ENCODE results near the gene HOXB7. TPM values are rescaled to one million over a fixed set of nuclear protein-coding genes. Genes with fewer than 3 reads are reported as not detected.

HOXB7 gene
- total RNA-seq, 1 donor from 2014 or later = 0.39 TPM

DNA sequence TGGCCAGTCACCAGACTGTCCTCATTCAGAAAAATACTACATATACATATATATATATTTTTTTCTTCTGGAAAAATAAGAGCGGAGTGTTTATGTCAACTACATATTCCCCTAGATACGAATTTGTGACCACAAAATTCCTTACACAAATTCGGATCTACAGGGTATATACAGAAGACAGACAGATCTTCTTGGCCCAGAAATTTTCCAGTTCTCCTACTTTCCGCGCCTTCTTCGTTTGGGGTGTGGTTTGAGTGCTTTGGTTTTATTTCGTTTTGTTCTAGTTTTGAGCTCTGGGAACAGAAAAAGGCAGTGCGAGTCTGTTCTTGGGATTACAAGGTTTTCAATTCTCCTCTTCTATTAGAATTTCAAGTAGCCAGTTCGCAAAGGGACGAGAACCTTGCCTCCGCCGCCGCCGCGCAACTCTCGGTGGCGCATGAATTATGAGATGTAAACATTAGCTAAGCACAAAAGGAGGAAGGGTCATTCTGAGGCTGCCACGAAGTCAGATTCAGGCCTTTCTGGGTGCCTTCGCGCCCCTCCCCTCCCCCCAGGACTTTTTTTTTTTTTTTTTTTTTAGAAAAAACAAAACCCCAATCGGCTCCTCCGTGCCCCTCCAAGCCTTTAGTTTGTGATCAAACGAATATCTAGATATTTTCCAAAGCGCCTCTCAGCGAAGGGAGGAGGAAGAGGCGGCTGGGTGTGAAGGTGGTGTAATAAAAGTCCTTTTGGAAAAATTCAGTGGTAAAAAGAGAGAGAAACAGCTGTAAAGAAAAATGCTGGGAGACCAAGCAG lies 30.9 kb downstream of the HOXB7 start:
- H3K4me3 Mint-ChIP-seq (ENCODE audit: low read depth) = peak overlapping the region; percentile 56
- H3K27ac Mint-ChIP-seq = no peak overlapping the region

GRCh38 chr17:48579471-48579759 lies 31.4 kb downstream of the HOXB7 start:
- DNase-seq (ENCODE audit: low spot score) = no peak
- Mint-ChIP-seq H3K4me3 (ENCODE audit: low read depth) (peak overlapping the region; percentile 85), H3K27me3 (ENCODE audit: low read depth) (peaks cover 50% of the 10 kb centered on the region), H3K36me3 (ENCODE audit: low read depth) (peaks cover 2% of the 10 kb centered on the region), H3K27ac (no peak overlapping the region), H3K4me1 (ENCODE audit: low read depth) (peaks cover 39% of the 10 kb centered on the region), H3K9me3 (no peaks in the 10 kb centered on the region)
- intact Hi-C loops (cut with micrococcal nuclease) = loop anchor here (2.0 kb wide), 1 partner anchor 33 kb away; no protein-coding TSS in a partner anchor

More for the DNA sequence above, 30.9 kb downstream of the HOXB7 start:
- DNase-seq (ENCODE audit: low spot score) = no peak
- H3K4me1 Mint-ChIP-seq (ENCODE audit: low read depth) = peaks cover 41% of the 10 kb centered on the region
- intact Hi-C loops (cut with micrococcal nuclease) = loop anchor here (2.0 kb wide), 1 partner anchor 33 kb away; no protein-coding TSS in a partner anchor
- peaks cover 52% of the 10 kb centered on the region for H3K27me3 Mint-ChIP-seq (ENCODE audit: low read depth)
- no peaks in the 10 kb centered on the region for H3K9me3 Mint-ChIP-seq
- H3K36me3 Mint-ChIP-seq (ENCODE audit: low read depth) = peaks cover 2% of the 10 kb centered on the region

- peaks cover 39% of the 10 kb centered on the region for H3K4me1 Mint-ChIP-seq (ENCODE audit: low read depth)
- no peak for DNase-seq (ENCODE audit: low spot score)
Measured at GRCh38 chr17:48578616-48579470, 32.0 kb downstream of the HOXB7 start.

DNA sequence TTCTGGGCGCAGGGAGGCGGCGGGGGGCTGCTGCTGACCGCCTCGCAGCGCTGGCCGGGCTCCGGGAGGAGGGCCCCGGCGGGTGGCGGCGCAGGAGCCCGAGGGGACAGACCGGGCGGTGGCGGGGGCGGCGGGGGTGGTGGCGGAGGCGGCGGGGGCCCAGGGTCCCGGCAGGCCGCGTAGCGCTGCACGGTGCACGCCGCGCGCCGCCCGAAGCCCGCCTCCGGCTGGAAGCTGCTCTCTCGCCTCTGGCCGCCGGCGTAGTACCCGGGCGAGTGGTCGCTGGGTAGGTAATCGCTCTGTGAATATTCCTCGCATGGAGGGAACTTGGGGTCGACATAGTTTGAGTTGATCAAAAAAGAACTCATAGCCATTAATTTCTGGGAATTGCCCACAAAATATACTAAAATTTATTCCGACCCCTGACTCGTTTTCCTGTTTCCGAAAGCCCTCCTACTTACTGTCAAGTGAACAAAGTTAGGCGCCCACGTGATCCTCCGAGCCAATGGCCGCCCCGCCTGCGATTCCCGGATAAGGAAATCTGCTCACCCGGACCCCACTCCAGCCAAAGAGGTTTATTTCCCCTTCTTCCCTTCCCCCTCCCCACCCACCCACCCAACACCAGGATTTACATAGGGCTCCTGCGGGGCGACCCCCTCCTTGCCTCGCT lies 32.7 kb downstream of the HOXB7 start, which contains the start of gene HOXB4:
HOXB4 (minus strand) TSS at position 405 of the 670 bp plus-strand sequence; CDS start at position 374, 31 bp downstream.
- peaks cover 43% of the 10 kb centered on the region for H3K4me1 Mint-ChIP-seq (ENCODE audit: low read depth)
- peak within 1 kb of the TSS; percentile 75 for H3K27ac Mint-ChIP-seq
- peak within 1 kb of the TSS; percentile 85 for H3K4me3 Mint-ChIP-seq (ENCODE audit: low read depth)
- peak; percentile 70 for DNase-seq (ENCODE audit: low spot score)
- H3K9me3 Mint-ChIP-seq = no peaks in the 10 kb centered on the region
- H3K36me3 Mint-ChIP-seq (ENCODE audit: low read depth) = peaks cover 2% of the 10 kb centered on the region
- H3K27me3 Mint-ChIP-seq (ENCODE audit: low read depth) = peaks cover 42% of the 10 kb centered on the region
- intact Hi-C loops (cut with micrococcal nuclease) = loop anchor here (2.0 kb wide), 1 partner anchor 31 kb away; no protein-coding TSS in a partner anchor

More at GRCh38 chr17:48578616-48579470, 32.0 kb downstream of the HOXB7 start:
- Mint-ChIP-seq H3K36me3 (ENCODE audit: low read depth) (peaks cover 2% of the 10 kb centered on the region), H3K4me3 (ENCODE audit: low read depth) (peak overlapping the region; percentile 85), H3K27me3 (ENCODE audit: low read depth) (peaks cover 45% of the 10 kb centered on the region), H3K9me3 (no peaks in the 10 kb centered on the region), H3K27ac (peak overlapping the region; percentile 75)
- intact Hi-C loops (cut with micrococcal nuclease) = loop anchor here (2.0 kb wide), 1 partner anchor 32 kb away; no protein-coding TSS in a partner anchor

GRCh38 chr17:48577330-48577945 lies 33.4 kb downstream of the HOXB7 start:
- H3K4me1 Mint-ChIP-seq (ENCODE audit: low read depth) = peaks cover 43% of the 10 kb centered on the region
- H3K4me3 Mint-ChIP-seq (ENCODE audit: low read depth) = peak overlapping the region; percentile 83
- no peak for DNase-seq (ENCODE audit: low spot score)
- intact Hi-C loops (cut with micrococcal nuclease) = no loop called here
- peaks cover 2% of the 10 kb centered on the region for H3K36me3 Mint-ChIP-seq (ENCODE audit: low read depth)
- H3K27ac Mint-ChIP-seq = peak overlapping the region; percentile 54
- H3K9me3 Mint-ChIP-seq = no peaks in the 10 kb centered on the region
- H3K27me3 Mint-ChIP-seq (ENCODE audit: low read depth) = peaks cover 36% of the 10 kb centered on the region

DNA sequence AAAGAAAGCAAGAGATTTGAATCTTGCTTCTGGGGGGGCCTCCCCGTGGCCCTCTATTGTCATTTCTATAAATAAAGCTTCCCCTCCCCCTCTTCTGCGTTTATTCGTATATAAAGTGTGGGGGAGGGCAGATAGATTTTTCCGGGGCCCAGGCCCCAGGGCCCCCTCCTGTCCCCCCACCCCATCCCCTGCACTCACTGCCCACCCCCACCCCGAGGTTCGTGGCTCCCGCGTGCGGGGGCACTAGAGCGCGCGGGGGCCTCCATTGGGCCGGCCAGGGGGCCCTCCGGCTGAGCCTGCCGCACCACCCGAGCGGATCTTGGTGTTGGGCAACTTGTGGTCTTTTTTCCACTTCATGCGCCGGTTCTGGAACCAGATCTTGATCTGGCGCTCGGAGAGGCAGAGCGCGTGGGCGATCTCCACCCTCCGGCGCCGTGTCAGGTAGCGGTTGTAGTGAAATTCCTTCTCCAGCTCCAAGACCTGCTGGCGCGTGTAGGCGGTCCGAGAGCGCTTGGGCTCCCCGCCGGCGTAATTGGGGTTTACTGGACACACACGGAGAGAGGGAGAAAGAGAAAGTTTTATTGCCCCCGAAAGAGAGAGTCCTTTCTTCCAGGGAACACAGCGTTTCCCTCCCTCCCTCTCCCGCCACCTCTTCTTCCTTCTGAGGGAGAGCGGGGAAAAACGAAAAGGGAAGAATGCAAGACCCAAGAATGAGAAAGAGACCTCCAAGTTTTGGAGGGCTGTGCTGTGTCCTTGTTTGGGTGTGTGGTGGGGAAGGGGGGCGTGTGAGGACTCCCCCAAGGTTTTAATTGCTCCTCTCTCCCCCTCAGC lies 34.1 kb downstream of the HOXB7 start:
- peaks cover 5% of the 10 kb centered on the region for H3K36me3 Mint-ChIP-seq (ENCODE audit: low read depth)
- no peaks in the 10 kb centered on the region for H3K9me3 Mint-ChIP-seq
- no peak for DNase-seq (ENCODE audit: low spot score)
- intact Hi-C loops (cut with micrococcal nuclease) = no loop called here
- H3K27ac Mint-ChIP-seq = peak overlapping the region; percentile 74
- peak overlapping the region; percentile 83 for H3K4me3 Mint-ChIP-seq (ENCODE audit: low read depth)
- peaks cover 34% of the 10 kb centered on the region for H3K27me3 Mint-ChIP-seq (ENCODE audit: low read depth)
- peaks cover 42% of the 10 kb centered on the region for H3K4me1 Mint-ChIP-seq (ENCODE audit: low read depth)

DNA sequence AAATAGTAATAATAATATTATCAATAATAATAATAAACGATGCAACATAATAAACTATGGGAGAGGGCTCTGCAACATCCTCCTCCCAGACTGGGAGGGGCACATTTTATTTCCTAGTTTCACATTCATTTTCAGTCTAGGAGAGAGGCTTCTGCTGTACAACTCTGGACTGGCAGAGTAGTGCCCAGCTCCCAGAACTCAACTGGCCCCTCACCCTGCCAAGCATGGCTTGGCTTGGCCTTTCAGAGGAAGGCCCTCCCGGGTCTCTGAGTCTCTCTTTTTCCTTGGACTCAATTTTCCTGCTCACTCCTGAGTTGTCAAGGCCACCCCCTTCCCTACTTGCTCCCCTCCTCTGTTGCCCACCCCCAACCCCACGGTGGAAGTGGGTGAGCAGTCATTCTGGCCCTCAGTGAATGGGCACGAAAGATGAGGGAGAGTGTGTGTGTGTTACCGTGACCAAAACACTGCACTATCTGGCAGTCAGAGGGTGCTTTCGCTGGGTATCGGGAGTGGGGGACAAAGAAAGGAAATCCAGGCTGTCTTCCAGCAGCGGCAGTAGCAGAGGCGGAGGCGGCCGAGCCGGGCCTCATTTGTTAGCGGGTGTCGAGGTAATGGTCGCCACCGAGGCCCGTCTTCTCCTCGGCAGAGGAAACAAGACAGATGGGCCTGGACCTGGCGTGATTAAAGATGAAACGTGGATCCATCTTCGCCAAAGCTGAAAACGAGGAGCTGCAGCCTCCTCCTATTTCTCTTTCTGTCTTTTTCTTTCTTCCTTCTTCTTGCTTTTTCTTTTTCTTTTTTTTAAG lies 34.9 kb downstream of the HOXB7 start:
- Mint-ChIP-seq H3K4me1 (ENCODE audit: low read depth) (peaks cover 39% of the 10 kb centered on the region), H3K27ac (no peak overlapping the region), H3K36me3 (ENCODE audit: low read depth) (peaks cover 6% of the 10 kb centered on the region), H3K27me3 (ENCODE audit: low read depth) (peaks cover 28% of the 10 kb centered on the region), H3K4me3 (ENCODE audit: low read depth) (peak overlapping the region; percentile 46), H3K9me3 (no peaks in the 10 kb centered on the region)
- DNase-seq (ENCODE audit: low spot score) = no peak
- intact Hi-C loops (cut with micrococcal nuclease) = no loop called here

DNA sequence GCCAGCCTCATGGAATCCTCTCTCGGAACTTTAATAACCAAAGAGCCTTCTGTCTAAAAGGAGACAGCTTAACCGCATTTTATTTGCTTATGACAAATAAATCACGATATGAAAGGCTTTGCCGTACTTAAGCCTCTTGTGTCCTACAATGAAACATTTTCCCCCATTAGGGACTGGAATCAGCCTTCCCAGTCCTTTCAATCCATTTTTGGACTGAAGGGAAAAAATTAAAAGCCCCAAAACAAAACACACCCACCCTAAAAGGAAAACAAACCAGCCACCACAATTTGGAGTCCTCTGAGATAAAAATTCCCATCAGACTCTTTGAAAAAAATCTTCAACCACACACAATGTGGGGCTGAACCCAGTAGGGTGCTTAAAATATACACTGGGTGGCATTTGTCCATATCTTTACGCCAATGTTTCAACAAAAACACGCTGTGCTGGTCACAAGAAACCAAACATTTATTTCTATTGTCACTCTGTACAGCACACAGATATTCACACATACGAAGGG lies 35.7 kb downstream of the HOXB7 start:
- DNase-seq (ENCODE audit: low spot score) = no peak
- H3K27me3 Mint-ChIP-seq (ENCODE audit: low read depth) = peaks cover 20% of the 10 kb centered on the region
- H3K9me3 Mint-ChIP-seq = no peaks in the 10 kb centered on the region
- H3K36me3 Mint-ChIP-seq (ENCODE audit: low read depth) = peaks cover 6% of the 10 kb centered on the region
- no peak overlapping the region for H3K27ac Mint-ChIP-seq
- H3K4me3 Mint-ChIP-seq (ENCODE audit: low read depth) = no peak overlapping the region
- H3K4me1 Mint-ChIP-seq (ENCODE audit: low read depth) = peaks cover 35% of the 10 kb centered on the region
- intact Hi-C loops (cut with micrococcal nuclease) = no loop called here

DNA sequence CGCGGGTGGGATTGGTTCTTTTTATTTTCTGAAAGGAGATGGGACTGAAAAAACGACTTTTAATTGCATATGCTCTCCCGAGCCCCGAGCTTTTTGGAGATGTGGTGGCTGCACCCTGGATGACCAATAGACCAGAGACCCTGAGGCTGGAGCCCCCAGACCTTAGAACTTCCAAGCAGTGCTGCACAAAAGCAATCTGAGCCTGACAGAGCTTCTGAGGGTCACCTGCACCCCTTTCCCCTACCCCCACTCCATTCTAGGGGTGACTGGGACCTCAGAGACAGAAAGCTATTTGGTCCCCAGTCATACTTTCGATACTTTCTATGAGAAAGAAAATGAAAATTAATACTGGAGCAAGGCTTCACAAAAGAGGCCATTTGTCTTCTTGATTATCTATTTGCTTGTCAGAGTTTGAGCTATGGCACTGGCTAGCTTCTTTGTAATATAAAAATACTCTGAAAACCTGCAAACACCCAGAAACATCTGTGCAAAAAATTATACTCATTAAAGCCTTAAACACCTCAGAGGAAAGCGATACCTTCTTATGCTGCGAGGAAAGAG lies 36.2 kb downstream of the HOXB7 start:
- H3K27me3 Mint-ChIP-seq (ENCODE audit: low read depth) = peaks cover 21% of the 10 kb centered on the region
- no peak for DNase-seq (ENCODE audit: low spot score)
- no peak overlapping the region for H3K4me3 Mint-ChIP-seq (ENCODE audit: low read depth)
- intact Hi-C loops (cut with micrococcal nuclease) = no loop called here
- peaks cover 33% of the 10 kb centered on the region for H3K4me1 Mint-ChIP-seq (ENCODE audit: low read depth)
- H3K27ac Mint-ChIP-seq = no peak overlapping the region
- H3K36me3 Mint-ChIP-seq (ENCODE audit: low read depth) = peaks cover 6% of the 10 kb centered on the region
- H3K9me3 Mint-ChIP-seq = no peaks in the 10 kb centered on the region

DNA sequence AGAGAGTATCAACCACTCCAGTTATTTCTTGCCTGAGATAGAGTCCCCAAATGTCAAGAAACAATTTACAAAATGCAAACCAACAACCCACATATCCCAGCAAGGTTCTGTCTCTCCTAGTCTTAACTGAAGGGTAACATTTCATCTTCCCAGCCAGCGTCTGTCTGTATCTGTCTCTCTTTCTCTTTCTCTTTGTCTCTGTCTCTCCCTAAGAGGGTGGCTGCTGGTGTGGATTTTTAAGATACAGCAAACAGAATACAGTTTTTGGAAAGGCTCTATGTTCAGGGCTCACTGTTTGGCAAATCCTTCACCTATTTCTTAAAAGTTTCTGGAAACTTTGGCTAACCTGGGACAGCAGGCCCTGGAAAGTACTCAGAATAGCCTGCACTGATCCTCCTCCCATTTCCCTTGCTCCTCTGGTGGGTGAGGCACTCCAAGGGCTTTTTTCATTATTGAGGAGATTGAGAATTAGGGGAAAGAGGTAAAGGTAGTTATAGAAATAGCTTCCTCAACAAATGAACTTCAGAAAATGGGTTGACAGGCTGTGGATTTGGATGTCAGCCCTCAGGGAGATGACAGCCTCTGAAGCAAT lies 38.9 kb downstream of the HOXB7 start:
- peaks cover 12% of the 10 kb centered on the region for H3K36me3 Mint-ChIP-seq (ENCODE audit: low read depth)
- intact Hi-C loops (cut with micrococcal nuclease) = no loop called here
- H3K27me3 Mint-ChIP-seq (ENCODE audit: low read depth) = peaks cover 24% of the 10 kb centered on the region
- H3K9me3 Mint-ChIP-seq = no peaks in the 10 kb centered on the region
- DNase-seq (ENCODE audit: low spot score) = no peak
- H3K27ac Mint-ChIP-seq = no peak overlapping the region
- peaks cover 21% of the 10 kb centered on the region for H3K4me1 Mint-ChIP-seq (ENCODE audit: low read depth)
- no peak overlapping the region for H3K4me3 Mint-ChIP-seq (ENCODE audit: low read depth)

All from activated T-helper 2 cell treated with anti-CD3 and anti-CD28 coated beads, Interferon-gamma antibody, Interleukin-2, Interleukin-4, amounts not matched to agents 10 μg/mL and 5 μg/mL and 100 μg/mL, durations not matched to agents 14 hours and 24 hours and 36 hours (primary cell).